IPS-18c (cell line): ENCODE data around the gene HOXD11.
A peak's percentile ranks its signal among the peaks of the same experiment; 100 is the strongest.

ENCODE experiments used
- H3K4me3 ChIP-seq: 2 replicates; pipeline ENCODE4 v1.7.0; 2013; ENCODE audit warnings: low read depth, mild to moderate bottlenecking, low read length, moderate library complexity; ENCODE audit not compliant: insufficient read depth
- H3K9me3 ChIP-seq: one replicate; pipeline ENCODE4 v1.6.1; 2013; ENCODE audit warnings: mild to moderate bottlenecking, low read length, moderate library complexity; ENCODE audit not compliant: control insufficient read depth, insufficient read depth

Gene HOXD11

GRCh38 chr2:176122683-176123410 lies 15.8 kb downstream of the HOXD11 start, which contains the start of gene HOXD9:
HOXD9 (plus strand) TSS chr2:176122719; CDS start chr2:176122769, 50 bp downstream.
- Histone ChIP-seq H3K4me3 (peak within 1 kb of the TSS; percentile 15; the same call in 1 of the 2 replicates), H3K9me3 (no peaks in the 10 kb centered on the region)

- H3K9me3 ChIP-seq = no peaks in the 10 kb centered on the region
- no peak overlapping the region for H3K4me3 ChIP-seq
Observed at GRCh38 chr2:176123411-176124109, 16.5 kb downstream of the HOXD11 start.

DNA sequence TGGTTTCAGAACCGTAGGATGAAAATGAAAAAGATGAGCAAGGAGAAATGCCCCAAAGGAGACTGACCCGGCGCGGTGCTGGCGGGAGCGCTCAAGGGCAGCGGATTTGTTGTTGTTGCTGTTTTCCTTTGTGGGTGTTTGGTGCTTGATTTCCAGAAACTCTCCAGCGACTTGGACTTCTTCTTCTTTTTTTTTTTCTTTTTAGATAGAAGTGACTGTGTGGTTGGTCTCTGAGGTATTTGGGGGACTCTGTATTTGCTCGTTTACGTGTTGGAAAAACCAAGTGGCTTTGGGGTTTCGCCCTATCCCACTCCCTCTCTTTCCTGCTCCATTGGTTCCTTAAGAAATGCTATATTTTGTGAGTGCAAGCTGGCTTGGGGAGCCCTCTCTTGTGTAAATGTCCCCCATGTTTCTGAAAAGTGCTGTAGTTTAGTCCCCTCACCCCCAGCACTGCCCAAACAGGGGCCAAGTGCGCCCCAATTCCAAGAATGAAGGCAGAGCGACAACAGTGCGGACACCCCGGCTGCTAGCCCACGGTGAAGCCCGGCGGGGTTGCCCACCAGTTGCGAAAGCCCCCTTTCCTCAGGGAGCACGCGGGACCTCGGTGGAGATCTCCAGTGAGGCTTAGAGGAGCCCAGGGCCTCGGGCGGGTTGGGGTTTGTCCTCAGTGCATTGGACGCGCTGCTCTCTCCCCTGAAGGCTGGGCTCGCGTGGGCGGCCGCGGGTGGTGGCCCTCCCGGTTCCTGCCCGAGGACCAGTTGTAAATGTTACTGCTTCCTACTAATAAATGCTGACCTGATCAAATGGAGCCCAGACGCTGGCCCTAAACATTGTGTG lies 17.2 kb downstream of the HOXD11 start:
- Histone ChIP-seq H3K9me3 (no peaks in the 10 kb centered on the region), H3K4me3 (no peak overlapping the region)

DNA sequence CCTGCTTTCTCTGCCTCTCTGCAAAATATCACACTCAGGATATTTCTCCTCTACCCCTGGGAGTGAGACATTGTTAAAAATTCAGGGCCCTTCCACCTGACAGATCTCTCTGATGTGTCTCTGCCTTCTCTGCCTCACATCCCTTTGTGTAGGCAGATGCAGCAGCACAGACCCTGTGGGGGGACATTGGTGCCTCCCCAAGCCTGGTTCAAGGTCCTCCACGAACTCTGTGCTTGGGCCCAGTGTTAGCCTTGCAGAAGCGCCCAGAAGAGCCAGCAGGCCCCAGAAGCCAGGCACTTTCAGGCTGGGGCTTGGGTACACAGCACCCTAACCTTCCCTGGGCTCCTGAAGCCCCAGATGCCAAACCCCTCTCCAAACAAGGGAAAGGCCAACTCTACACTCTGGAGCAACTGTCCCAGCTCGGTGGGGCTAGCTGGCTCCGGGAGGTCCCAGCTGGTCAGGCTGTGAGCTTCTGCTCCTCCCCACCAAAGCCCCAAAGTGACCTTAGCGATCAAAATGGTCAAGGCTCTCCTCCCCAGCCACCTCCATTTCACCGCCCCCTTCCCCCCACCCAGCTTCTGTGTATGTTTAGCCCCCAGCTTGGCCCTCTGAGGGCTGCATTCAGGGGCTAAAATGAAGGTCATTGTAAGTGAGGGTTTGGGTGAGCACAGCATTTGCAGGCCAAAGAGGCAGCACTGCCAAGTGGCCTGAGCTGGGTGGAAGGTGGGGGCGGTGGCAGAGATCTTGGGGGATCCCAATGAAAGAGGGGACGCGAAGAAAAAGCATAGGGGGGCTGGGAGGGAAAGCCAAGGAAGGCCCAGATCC lies 18.1 kb downstream of the HOXD11 start:
- no peaks in the 10 kb centered on the region for H3K9me3 ChIP-seq
- H3K4me3 ChIP-seq = no peak overlapping the region

GRCh38 chr2:176125772-176126054 lies 18.6 kb downstream of the HOXD11 start:
- Histone ChIP-seq H3K9me3 (no peaks in the 10 kb centered on the region), H3K4me3 (no peak overlapping the region)

DNA sequence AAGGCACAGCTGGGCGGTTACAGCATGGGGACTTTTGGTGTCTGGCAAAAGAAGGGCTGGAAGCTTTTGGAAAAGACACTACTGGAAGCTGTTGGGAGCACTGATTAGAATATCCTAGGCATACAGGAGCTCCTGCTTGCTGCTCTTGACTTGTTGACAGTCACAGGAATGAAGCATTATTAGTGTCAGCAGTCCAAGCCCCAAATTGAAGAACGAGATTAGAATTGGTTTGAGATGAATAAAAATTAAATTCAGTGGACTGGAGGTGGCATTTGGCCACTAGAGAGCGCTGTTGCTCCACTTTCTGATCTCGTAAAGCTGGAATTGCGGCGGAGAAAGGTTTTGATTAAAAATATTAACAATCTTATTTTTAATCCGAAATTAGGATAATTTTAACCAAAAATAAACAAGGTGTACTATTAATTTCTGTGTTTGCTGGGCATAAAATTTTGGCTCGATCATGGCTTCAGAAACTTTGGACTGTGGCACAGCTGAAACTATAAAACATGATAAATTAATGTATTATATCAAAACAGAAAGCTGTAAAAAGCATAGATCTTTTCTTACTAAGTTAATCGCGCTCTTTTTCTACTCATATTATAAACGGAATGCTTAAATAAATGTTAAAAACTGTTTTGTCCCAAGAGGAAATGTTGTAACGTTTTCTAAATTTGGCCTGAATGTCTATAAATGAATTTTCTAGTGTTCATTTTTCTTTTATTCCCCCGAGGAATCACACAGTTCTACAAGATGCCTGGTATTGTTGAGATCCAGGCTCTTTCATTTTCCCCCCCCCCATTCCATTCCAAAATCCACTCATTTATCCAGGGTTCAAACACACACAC lies 20.1 kb downstream of the HOXD11 start:
- Histone ChIP-seq H3K4me3 (no peak overlapping the region), H3K9me3 (no peaks in the 10 kb centered on the region)

DNA sequence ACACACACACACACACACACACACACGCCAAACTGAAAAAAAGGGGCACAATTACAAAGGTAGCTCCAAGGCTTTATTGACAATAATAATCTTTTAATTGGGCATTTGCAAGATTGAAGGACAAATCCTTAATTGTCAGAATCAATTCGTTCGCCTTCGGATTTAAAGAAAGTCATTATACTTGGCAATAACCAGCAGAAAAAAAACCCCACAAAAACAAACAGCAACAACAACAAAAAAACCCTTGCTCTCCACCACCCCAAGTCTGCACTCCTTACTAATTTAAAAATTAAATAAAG lies 20.6 kb downstream of the HOXD11 start:
- no peak overlapping the region for H3K4me3 ChIP-seq
- no peaks in the 10 kb centered on the region for H3K9me3 ChIP-seq

DNA sequence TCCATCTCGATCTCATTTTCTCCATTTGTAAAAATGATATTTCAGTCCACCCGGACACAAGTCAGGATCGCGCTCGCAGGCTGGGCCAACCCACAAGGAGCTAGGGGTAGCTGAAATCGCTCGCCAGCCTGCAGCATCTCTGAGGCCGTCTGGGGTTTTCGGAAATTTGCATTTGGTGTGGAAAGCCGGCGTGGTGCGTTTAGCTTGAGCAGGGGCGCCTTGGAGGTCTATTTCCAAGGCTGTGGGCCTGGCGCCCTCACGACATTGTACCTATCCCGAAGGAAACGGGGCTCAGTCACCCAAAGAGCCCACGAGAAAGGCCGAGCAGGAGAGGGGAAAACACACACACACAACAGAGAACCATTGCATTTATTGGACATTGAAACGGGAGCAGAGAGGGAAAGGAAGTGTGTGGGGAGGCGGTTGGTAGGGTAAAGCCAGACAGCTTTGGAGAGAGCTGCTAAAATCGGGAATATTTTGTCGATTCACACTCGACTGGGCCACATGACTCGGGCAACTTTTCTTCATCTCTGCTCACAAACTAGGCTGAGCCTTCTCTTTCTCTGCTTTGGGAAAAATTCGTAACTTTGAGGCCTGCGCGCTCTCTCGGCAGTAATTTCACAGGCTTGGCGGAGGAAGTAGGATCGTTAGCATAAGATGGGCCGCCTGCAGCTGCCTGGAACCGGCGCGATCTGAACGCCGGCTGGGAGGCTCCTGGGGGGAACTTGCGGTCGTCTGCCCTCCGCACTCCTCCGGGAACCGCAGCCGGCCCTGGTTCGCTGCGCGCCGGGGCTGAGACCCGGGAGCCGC lies 21.3 kb downstream of the HOXD11 start:
- Histone ChIP-seq H3K4me3 (peak overlapping the region; percentile 21; the same call in 1 of the 2 replicates), H3K9me3 (no peaks in the 10 kb centered on the region)

GRCh38 chr2:176128982-176129796 lies 22.1 kb downstream of the HOXD11 start, which contains the start of gene HOXD8:
HOXD8 (plus strand) TSS chr2:176129705; CDS start chr2:176130367, 662 bp downstream.
- peak within 1 kb of the TSS; percentile 15; the same call in 1 of the 2 replicates for H3K4me3 ChIP-seq

GRCh38 chr2:176129813-176130146 lies 22.7 kb downstream of the HOXD11 start:
- H3K4me3 ChIP-seq = peak overlapping the region; percentile 15; the same call in 1 of the 2 replicates

More at GRCh38 chr2:176128982-176129796, 22.1 kb downstream of the HOXD11 start, which contains the start of gene HOXD8:
- no peaks in the 10 kb centered on the region for H3K9me3 ChIP-seq

DNA sequence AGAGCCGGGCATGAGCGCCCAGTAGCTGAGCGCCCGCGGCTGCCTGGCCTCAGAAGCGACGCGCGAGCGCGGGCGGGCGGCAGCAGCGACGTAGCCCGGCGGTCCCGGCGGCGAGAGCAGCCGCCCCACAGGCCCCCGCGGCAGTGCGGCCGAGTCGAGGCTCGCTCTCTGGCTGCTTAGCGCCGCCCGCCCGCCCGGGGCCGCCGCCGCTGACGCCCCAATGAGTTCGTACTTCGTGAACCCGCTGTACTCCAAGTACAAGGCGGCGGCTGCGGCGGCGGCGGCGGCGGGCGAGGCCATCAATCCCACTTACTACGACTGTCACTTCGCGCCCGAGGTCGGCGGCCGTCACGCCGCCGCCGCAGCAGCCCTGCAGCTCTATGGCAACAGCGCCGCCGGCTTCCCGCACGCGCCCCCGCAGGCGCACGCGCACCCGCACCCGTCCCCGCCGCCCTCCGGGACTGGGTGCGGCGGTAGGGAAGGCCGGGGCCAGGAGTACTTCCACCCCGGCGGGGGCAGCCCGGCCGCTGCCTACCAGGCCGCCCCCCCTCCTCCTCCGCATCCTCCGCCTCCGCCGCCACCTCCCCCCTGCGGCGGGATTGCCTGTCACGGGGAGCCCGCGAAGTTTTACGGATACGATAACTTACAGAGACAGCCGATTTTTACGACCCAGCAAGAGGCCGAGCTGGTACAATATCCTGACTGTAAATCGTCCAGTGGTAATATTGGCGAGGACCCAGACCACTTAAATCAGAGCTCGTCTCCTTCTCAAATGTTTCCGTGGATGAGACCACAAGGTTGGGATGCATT lies 23.3 kb downstream of the HOXD11 start:
- H3K9me3 ChIP-seq = no peaks in the 10 kb centered on the region
- peak overlapping the region; percentile 15; the same call in 1 of the 2 replicates for H3K4me3 ChIP-seq

More at GRCh38 chr2:176129813-176130146, 22.7 kb downstream of the HOXD11 start:
- H3K9me3 ChIP-seq = no peaks in the 10 kb centered on the region

GRCh38 chr2:176130957-176131847 lies 24.1 kb downstream of the HOXD11 start:
- no peak overlapping the region for H3K4me3 ChIP-seq

DNA sequence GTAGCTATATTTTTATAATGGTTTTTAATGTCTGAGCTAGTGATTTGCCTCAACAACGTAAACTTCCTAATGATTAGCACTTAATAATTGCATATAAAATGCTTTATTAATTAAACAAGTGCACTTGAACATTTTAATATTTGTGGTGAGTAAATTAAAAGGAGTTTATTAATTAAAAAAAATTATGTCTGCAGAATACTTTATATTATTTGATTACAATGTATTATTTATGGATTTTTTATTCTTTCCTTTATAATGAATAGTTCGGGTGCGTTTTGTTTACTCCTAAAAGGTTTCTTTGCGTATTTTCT lies 24.7 kb downstream of the HOXD11 start:
- Histone ChIP-seq H3K4me3 (no peak overlapping the region), H3K9me3 (no peaks in the 10 kb centered on the region)

More at GRCh38 chr2:176130957-176131847, 24.1 kb downstream of the HOXD11 start:
- no peaks in the 10 kb centered on the region for H3K9me3 ChIP-seq
